D721Med (cell line): Measurements from ENCODE around the gene PEX16.

Source experiments
- DNase-seq: peaks from one replicate; pipeline ENCODE4 v3.0.0; 2011; ENCODE audit warnings: low spot score; ENCODE audit not compliant: insufficient read length
- FAIRE-seq: peaks from 2 replicates; lab custom pipeline; 2011; peaks lifted over from hg19 to GRCh38; lab: Jason Lieb, UNC
- TF ChIP-seq, protein P1 (sequence below): IDR thresholded peaks from 2 replicates; pipeline ENCODE4 v1.5.1; 2012; ENCODE audit warnings: mild to moderate bottlenecking, control low read depth; ENCODE audit not compliant: insufficient read depth; ENCODE audit errors: missing control alignments

The PEX16 gene

GRCh38 chr11:45885921-45886721 lies 31.6 kb downstream of the PEX16 start:
- DNase-seq = no peak
- TF ChIP-seq, protein P1, sequence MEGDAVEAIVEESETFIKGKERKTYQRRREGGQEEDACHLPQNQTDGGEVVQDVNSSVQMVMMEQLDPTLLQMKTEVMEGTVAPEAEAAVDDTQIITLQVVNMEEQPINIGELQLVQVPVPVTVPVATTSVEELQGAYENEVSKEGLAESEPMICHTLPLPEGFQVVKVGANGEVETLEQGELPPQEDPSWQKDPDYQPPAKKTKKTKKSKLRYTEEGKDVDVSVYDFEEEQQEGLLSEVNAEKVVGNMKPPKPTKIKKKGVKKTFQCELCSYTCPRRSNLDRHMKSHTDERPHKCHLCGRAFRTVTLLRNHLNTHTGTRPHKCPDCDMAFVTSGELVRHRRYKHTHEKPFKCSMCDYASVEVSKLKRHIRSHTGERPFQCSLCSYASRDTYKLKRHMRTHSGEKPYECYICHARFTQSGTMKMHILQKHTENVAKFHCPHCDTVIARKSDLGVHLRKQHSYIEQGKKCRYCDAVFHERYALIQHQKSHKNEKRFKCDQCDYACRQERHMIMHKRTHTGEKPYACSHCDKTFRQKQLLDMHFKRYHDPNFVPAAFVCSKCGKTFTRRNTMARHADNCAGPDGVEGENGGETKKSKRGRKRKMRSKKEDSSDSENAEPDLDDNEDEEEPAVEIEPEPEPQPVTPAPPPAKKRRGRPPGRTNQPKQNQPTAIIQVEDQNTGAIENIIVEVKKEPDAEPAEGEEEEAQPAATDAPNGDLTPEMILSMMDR = no peak
- FAIRE-seq = no peak

GRCh38 chr11:45885274-45885920 lies 32.3 kb downstream of the PEX16 start, which contains the start of gene MAPK8IP1:
Gene MAPK8IP1, plus strand, starts transcription at chr11:45885651. Its CDS starts 170 bp downstream, at chr11:45885821.
- FAIRE-seq = no peak
- DNase-seq = peak; percentile 86
- TF ChIP-seq, protein P1 = no peak

GRCh38 chr11:45884596-45885185 lies 33.0 kb downstream of the PEX16 start:
- DNase-seq (no peak), FAIRE-seq (no peak)
- TF ChIP-seq, protein P1 = no peak

DNA sequence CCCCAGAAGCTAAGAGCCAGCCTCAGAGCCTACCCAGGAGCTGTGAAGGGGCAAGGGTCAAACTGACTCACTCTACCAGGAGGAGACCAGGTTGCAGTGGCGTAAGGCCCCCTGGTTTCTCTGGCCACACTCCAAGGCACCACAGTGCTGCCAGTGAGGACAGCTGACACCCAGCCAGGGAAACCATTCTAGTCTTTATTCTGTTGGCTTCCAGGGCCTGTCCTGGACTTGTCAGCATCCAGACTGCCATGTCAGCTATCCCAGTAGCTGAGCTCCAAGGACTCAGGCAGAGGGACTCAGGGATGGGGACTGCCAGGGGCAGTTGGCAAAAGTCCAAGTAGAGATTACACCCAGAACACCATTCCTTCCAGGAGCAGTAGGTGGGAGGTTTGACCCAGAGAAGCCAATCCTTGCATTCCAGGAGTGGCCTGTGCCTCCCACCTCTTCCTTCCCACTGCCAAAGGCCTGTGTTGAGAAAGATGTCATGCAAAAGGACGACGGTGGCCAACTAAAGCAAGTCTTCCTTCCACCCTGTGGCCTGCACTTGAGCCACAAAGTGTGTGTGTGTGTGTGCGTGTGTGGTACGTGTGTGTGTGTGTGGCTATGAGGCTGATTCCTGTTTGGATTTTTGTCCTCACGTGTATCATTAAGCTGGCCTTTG lies 35.8 kb downstream of the PEX16 start:
- no peak for FAIRE-seq
- TF ChIP-seq, protein P1 = no peak
- no peak for DNase-seq

- TF ChIP-seq, protein P1 = no peak
- FAIRE-seq (no peak), DNase-seq (no peak)
Measured at GRCh38 chr11:45880772-45881570, 36.7 kb downstream of the PEX16 start.

DNA sequence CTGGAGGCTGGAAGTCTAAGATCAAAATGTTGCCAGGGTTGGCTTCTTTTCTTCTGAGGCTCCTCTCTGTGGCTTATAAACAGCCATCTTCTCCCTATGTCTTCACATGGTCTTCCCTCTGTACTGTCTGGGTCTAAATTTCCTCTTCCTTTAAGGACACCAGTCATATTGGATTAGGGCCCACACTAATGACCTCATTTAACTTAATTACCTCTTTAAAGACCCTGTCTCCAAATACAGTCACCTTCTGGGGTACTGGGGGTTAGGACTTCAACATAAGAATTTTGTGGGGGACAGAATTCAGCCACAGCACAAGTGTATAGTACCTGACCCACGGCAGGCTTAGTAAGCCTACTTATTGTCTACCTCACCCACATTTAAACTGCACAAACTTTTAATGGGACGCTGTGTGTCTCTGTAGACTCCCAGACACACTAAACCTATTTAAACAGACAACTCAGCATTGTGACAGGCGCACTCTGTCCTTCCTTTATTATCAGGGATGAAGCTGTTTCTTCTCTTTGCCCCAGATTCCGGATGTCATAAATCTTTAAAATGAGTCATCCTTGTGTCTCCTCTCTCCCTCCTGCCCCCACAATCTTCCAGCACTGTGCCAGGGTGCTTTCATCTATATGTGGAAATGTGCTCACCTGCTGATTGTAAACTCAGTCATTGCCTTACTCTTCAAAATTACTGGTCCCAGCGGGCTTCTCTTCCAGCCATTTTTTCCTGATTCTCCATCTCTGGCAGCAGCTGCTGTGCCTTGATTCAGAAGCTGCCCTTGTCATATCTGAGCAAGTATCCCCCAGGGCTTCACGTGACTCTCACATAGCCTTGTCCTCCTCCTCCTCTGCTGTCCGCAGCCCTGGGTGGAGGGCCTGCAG lies 37.6 kb downstream of the PEX16 start:
- TF ChIP-seq, protein P1 = no peak
- FAIRE-seq (no peak), DNase-seq (no peak)
